WTC11 (cell line): ENCODE data around the gene KCNIP3. TPM values are rescaled to one million over a fixed set of nuclear protein-coding genes. Genes with fewer than 3 reads are reported as not detected.

Experiments
- ATAC-seq: fragments of 200-7000 bp; cut with Tn5 transposase; 2 replicates; pipeline ENCODE4 v1.10.0; 2021; ENCODE audit warnings: mild to moderate bottlenecking, moderate library complexity
- CTCF ChIA-PET: fragments of 300-600 bp; sonication (Branson Sonifier 250); formaldehyde crosslinking; loops from one replicate; lab custom pipeline; 2021; ENCODE audit warnings: antibody characterized with exemption; lab: Charles Lee
- POLR2A ChIA-PET: fragments of 350-600 bp; sonication (Branson Sonifier 250); formaldehyde crosslinking; loops from one replicate; lab custom pipeline; 2021; ENCODE audit warnings: antibody characterized with exemption; lab: Charles Lee
- DNase-seq: peaks from one replicate; pipeline ENCODE4 v3.0.0; 2021; ENCODE audit warnings: low spot score
- H3K27ac Mint-ChIP-seq: 2 replicates; pipeline ENCODE4 v1.8.0; 2021; ENCODE audit warnings: mixed read lengths
- H3K27me3 Mint-ChIP-seq: 2 replicates; pipeline ENCODE4 v1.8.0; 2021; ENCODE audit warnings: low read depth, mild to moderate bottlenecking, moderate library complexity, mixed read lengths
- H3K36me3 Mint-ChIP-seq: 2 replicates; pipeline ENCODE4 v1.8.0; 2021; ENCODE audit warnings: mixed read lengths
- H3K4me1 Mint-ChIP-seq: 2 replicates; pipeline ENCODE4 v1.8.0; 2022; ENCODE audit warnings: mixed read lengths
- H3K4me3 Mint-ChIP-seq: 2 replicates; pipeline ENCODE4 v1.8.0; 2021; ENCODE audit warnings: mild to moderate bottlenecking, moderate library complexity, mixed read lengths
- H3K9me3 Mint-ChIP-seq: 2 replicates; pipeline ENCODE4 v1.8.0; 2021; ENCODE audit warnings: mixed read lengths
- AR ChIP-seq: fragments of 250-450 bp; sonication (Bioruptor Pico); IDR thresholded peaks from 2 replicates; pipeline ENCODE4 v1.9.0; 2021; ENCODE audit warnings: mild to moderate bottlenecking
- CDX4 ChIP-seq: fragments of 250-450 bp; sonication (Bioruptor Pico); IDR thresholded peaks from 2 replicates; pipeline ENCODE4 v1.9.0; 2021; ENCODE audit warnings: moderate library complexity, mild to moderate bottlenecking, inconsistent platforms, borderline replicate concordance
- CREM ChIP-seq: sonication (generic); formaldehyde crosslinking; IDR thresholded peaks from 2 replicates; pipeline ENCODE4 v1.8.1; 2022; ENCODE audit warnings: mild to moderate bottlenecking, missing genetic modification reagents, moderate library complexity
- CTCF ChIP-seq: fragments of 200-600 bp; IDR thresholded peaks from 2 replicates; pipeline ENCODE4 v1.8.0; 2022; ENCODE audit warnings: antibody characterized with exemption
- E2F4 ChIP-seq: sonication (generic); formaldehyde crosslinking; IDR thresholded peaks from 2 replicates; pipeline ENCODE4 v1.8.1; 2022; ENCODE audit warnings: low read depth, mild to moderate bottlenecking, moderate library complexity, missing genetic modification reagents, borderline replicate concordance
- EMX1 ChIP-seq: fragments of 250-450 bp; sonication (Bioruptor Pico); IDR thresholded peaks from 2 replicates; pipeline ENCODE4 v1.8.0; 2021; ENCODE audit warnings: mild to moderate bottlenecking
- FOXK1 ChIP-seq: sonication (generic); formaldehyde crosslinking; IDR thresholded peaks from 2 replicates; pipeline ENCODE4 v1.8.0; 2022; ENCODE audit warnings: mild to moderate bottlenecking, moderate library complexity, missing genetic modification reagents
- GRHL2 ChIP-seq: fragments of 250-450 bp; sonication (Bioruptor Pico); IDR thresholded peaks from 2 replicates; pipeline ENCODE4 v1.8.0; 2022; ENCODE audit warnings: mild to moderate bottlenecking, moderate library complexity; ENCODE audit not compliant: insufficient replicate concordance, severe bottlenecking
- JUN ChIP-seq: sonication (generic); formaldehyde crosslinking; IDR thresholded peaks from 2 replicates; pipeline ENCODE4 v1.8.0; 2023; ENCODE audit warnings: mild to moderate bottlenecking, missing genetic modification reagents
- MYBL2 ChIP-seq: sonication (generic); formaldehyde crosslinking; IDR thresholded peaks from 2 replicates; pipeline ENCODE4 v1.8.1; 2023; ENCODE audit warnings: mild to moderate bottlenecking, moderate library complexity, missing genetic modification reagents
- NFYB ChIP-seq: sonication (generic); formaldehyde crosslinking; conservative IDR thresholded peaks from 2 replicates; pipeline ENCODE4 v1.8.0; 2022; ENCODE audit warnings: low read depth, missing genetic modification reagents
- NR2C2 ChIP-seq: sonication (generic); formaldehyde crosslinking; IDR thresholded peaks from 2 replicates; pipeline ENCODE4 v1.8.0; 2022; ENCODE audit warnings: mild to moderate bottlenecking, missing genetic modification reagents
- PRRX2 ChIP-seq: fragments of 250-450 bp; sonication (Bioruptor Pico); IDR thresholded peaks from 2 replicates; pipeline ENCODE4 v1.8.0; 2021; ENCODE audit warnings: mild to moderate bottlenecking
- SMAD4 ChIP-seq: sonication (generic); formaldehyde crosslinking; IDR thresholded peaks from 2 replicates; pipeline ENCODE4 v1.8.0; 2022; ENCODE audit warnings: mild to moderate bottlenecking, missing genetic modification reagents
- TEAD1 ChIP-seq: sonication (generic); formaldehyde crosslinking; IDR thresholded peaks from 2 replicates; pipeline ENCODE4 v1.8.0; 2022; ENCODE audit warnings: mild to moderate bottlenecking, missing genetic modification reagents
- ZNF138 ChIP-seq: sonication (generic); formaldehyde crosslinking; conservative IDR thresholded peaks from 2 replicates; pipeline ENCODE4 v1.8.1; 2022; ENCODE audit warnings: mild to moderate bottlenecking, moderate library complexity, missing genetic modification reagents
- ZNF416 ChIP-seq: fragments of 250-450 bp; sonication (Bioruptor Pico); IDR thresholded peaks from 2 replicates; pipeline ENCODE4 v1.9.0; 2021; ENCODE audit warnings: mild to moderate bottlenecking, inconsistent platforms
- total RNA-seq: library from RNA; stranded (reverse); gene quantifications from 3 replicates; pipeline ENCODE4 v1.2.3, GENCODE V29; 2021
- TF ChIP-seq, protein P1 (sequence below): sonication (generic); formaldehyde crosslinking; IDR thresholded peaks from 2 replicates; pipeline ENCODE4 v1.8.1; 2023; ENCODE audit warnings: mild to moderate bottlenecking, moderate library complexity, missing genetic modification reagents
- TF ChIP-seq, protein P2 (sequence below): sonication (generic); formaldehyde crosslinking; IDR thresholded peaks from 2 replicates; pipeline ENCODE4 v1.8.0; 2022; ENCODE audit warnings: mild to moderate bottlenecking, missing genetic modification reagents

KCNIP3 gene
- total RNA-seq, 1 experiment from 2014 or later: 2.1 TPM

DNA sequence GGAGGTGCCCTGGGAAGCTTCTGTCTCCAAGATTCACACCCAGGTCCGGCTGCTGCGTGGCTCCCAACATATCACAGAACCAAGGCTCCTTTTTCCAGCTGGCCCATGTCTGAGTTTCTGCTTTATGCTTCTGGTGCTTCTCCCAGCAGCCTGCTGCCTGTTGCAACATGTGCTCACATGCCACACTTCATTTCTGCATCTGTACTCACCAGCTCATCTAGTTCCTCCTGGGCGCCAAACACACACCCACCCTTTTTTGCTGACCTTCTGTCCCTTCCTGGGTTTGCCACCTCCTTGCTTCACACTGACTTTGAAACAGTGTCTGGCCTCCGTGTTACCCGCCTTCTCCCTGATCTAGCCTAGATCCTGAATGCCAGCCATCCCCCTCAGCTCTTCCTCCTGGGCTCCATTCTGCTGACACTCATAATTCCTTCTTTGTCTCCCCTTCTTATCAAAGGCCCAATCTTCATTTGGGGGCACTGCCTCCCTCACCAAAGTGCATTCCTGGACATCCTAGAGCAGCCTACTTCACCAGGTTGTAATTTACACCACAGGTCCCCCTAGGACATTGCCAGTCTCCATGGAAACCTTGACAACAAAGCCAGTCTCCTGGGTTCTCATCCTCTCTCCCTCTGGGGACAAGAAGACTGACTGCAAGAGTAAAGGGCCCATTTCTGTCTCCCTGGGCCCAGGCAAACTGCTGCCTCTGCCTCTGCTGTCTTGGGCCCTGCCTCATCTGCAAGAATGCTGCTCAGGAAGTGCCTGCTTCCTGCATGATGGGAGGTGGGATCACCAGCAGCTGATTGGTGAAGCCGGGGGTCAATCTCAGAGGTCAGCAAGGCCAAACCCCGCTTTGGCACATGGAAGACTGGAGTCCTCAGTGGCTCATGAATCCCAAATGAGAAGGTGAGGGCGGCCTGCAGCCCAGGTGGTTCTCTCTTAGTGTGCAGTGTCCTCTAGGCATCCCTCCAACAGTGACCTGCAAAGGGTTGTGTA, 36.8 kb upstream of the KCNIP3 start:
- peaks cover 14% of the 10 kb centered on the region for H3K36me3 Mint-ChIP-seq
- H3K9me3 Mint-ChIP-seq: peaks cover 31% of the 10 kb centered on the region
- DNase-seq (no peak), ATAC-seq (no peak)
- ChIA-PET POLR2A (no interaction called here), CTCF (interaction anchor here (1.0 kb wide), 1 partner anchor 29 kb away, joined by 3 read pairs; no protein-coding TSS in a partner anchor)
- H3K4me1 Mint-ChIP-seq: peaks cover 14% of the 10 kb centered on the region
- peaks cover 4% of the 10 kb centered on the region for H3K27me3 Mint-ChIP-seq
- H3K27ac Mint-ChIP-seq: no peak overlapping the region
- TF ChIP-seq GRHL2 (CRISPR knock-in tag) (no peak), MYBL2 (CRISPR knock-in tag) (no peak), NR2C2 (no peak), NFYB (CRISPR knock-in tag) (0 out of 2 replicates have a peak, but pooled peaks have one; percentile 15), FOXK1 (no peak)
- no peak overlapping the region for H3K4me3 Mint-ChIP-seq

DNA sequence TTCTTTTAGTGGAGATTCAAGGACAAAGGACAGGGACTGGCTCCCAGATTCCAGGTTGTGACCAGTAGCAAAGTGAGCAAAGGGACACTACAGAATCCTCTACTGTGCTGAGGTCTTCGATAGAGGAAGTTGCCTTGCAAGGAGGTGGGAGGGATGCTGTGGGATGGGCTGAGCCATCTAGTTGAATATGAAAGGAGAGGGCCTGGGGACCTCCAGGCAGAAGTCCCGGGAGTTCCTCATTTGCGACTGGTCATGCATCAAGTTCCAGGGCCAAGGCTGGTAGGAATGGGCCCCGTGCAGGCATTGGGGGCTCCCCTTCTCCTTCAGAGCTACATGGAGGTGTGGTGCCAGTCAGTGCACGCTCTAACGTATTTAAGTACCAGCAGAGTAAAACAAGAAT, 35.5 kb upstream of the KCNIP3 start:
- H3K27me3 Mint-ChIP-seq: peaks cover 4% of the 10 kb centered on the region; the same call in 1 of the 2 replicates
- peaks cover 14% of the 10 kb centered on the region for H3K4me1 Mint-ChIP-seq

GRCh38 chr2:95262896-95263542, 34.1 kb upstream of the KCNIP3 start:
- Mint-ChIP-seq H3K27me3 (no peaks in the 10 kb centered on the region; the same call in 1 of the 2 replicates), H3K36me3 (peaks cover 4% of the 10 kb centered on the region), H3K9me3 (peaks cover 11% of the 10 kb centered on the region), H3K4me3 (no peak overlapping the region), H3K4me1 (peaks cover 14% of the 10 kb centered on the region), H3K27ac (no peak overlapping the region)
- ATAC-seq (no peak), DNase-seq (no peak)
- ChIA-PET POLR2A (no interaction called here), CTCF (interaction anchor here (1.1 kb wide), 1 partner anchor 32 kb away, joined by 7 read pairs; no protein-coding TSS in a partner anchor)
- TF ChIP-seq, protein P1, sequence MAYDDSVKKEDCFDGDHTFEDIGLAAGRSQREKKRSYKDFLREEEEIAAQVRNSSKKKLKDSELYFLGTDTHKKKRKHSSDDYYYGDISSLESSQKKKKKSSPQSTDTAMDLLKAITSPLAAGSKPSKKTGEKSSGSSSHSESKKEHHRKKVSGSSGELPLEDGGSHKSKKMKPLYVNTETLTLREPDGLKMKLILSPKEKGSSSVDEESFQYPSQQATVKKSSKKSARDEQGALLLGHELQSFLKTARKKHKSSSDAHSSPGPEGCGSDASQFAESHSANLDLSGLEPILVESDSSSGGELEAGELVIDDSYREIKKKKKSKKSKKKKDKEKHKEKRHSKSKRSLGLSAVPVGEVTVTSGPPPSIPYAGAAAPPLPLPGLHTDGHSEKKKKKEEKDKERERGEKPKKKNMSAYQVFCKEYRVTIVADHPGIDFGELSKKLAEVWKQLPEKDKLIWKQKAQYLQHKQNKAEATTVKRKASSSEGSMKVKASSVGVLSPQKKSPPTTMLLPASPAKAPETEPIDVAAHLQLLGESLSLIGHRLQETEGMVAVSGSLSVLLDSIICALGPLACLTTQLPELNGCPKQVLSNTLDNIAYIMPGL: no peak
- TF ChIP-seq JUN (CRISPR knock-in tag) (no peak), E2F4 (no peak), PRRX2 (no peak), CREM (no peak), CDX4 (CRISPR knock-in tag) (no peak), EMX1 (CRISPR knock-in tag) (no peak), TEAD1 (CRISPR knock-in tag) (no peak), SMAD4 (no peak), AR (CRISPR knock-in tag) (no peak), ZNF416 (CRISPR knock-in tag) (no peak)
- TF ChIP-seq, protein P2, sequence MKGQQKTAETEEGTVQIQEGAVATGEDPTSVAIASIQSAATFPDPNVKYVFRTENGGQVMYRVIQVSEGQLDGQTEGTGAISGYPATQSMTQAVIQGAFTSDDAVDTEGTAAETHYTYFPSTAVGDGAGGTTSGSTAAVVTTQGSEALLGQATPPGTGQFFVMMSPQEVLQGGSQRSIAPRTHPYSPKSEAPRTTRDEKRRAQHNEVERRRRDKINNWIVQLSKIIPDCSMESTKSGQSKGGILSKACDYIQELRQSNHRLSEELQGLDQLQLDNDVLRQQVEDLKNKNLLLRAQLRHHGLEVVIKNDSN (CRISPR knock-in tag): no peak

More for the DNA sequence above, 35.5 kb upstream of the KCNIP3 start:
- ATAC-seq (peak; percentile 85), DNase-seq (no peak)
- no peak overlapping the region for H3K4me3 Mint-ChIP-seq
- peaks cover 11% of the 10 kb centered on the region for H3K36me3 Mint-ChIP-seq
- peaks cover 22% of the 10 kb centered on the region for H3K9me3 Mint-ChIP-seq
- no peak for TF ChIP-seq ZNF138
- TF ChIP-seq CTCF: no peak
- POLR2A ChIA-PET: no interaction called here
- CTCF ChIA-PET: no interaction called here
- no peak overlapping the region for H3K27ac Mint-ChIP-seq
